Measurements from ENCODE around the gene ZNFX1.
"Not testable (repeated sequence)": the region's sequence is repeated elsewhere in the genome, so short reads cannot be mapped to it uniquely, and the experiment has no call there.

Gene ZNFX1

DNA sequence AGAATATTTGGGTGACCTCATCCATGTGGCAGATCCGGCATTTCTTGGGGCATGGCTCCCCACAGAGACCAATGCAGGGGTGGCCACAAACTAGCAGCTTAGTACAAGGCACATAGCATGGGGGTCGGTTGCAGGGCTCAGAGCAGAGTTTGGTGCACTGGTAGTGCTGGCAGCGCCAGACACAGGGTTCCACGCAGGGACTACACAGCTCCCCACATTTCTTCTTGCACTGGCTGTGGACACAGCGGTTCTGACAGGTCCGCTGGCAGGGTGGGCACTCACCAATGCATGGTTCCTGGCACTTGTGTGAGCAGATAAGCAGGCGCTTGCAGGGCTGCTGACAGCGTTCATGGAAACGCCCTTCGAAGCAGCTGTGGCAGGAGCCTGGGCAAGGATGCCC, 29.6 kb downstream of the ZNFX1 start:
- DNase-seq (ENCODE audit: low spot score), result no peak

- no peak for DNase-seq (ENCODE audit: low spot score)
Observed at GRCh38 chr20:49247792-49248191, 30.1 kb downstream of the ZNFX1 start.

DNA sequence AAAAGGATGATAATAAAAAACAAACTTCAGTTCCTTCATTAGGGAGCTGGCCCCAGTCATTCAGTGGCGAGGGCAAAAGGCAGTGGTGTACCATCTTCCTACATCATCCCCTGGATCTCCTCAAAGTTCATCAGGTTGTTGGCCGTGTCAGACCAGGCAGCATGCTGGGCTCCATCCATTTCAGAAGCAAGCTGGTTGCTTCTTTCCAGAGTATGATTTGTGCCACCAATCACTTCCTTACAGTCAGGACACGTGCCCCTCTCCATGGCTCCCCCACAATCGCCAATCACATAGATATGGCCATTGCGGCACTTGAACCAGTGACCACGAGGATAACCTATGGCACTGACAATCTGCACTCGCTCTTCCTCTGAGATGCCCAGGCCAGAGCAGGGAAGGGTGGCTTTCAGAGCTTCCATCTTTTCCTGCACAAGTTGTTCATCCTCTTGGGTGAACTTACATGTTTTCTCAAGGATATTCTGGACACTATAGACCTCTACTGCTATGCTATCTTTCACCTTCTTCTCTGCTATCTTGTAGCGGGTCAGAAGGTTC, 30.6 kb downstream of the ZNFX1 start:
- DNase-seq (ENCODE audit: low spot score), result no peak

DNA sequence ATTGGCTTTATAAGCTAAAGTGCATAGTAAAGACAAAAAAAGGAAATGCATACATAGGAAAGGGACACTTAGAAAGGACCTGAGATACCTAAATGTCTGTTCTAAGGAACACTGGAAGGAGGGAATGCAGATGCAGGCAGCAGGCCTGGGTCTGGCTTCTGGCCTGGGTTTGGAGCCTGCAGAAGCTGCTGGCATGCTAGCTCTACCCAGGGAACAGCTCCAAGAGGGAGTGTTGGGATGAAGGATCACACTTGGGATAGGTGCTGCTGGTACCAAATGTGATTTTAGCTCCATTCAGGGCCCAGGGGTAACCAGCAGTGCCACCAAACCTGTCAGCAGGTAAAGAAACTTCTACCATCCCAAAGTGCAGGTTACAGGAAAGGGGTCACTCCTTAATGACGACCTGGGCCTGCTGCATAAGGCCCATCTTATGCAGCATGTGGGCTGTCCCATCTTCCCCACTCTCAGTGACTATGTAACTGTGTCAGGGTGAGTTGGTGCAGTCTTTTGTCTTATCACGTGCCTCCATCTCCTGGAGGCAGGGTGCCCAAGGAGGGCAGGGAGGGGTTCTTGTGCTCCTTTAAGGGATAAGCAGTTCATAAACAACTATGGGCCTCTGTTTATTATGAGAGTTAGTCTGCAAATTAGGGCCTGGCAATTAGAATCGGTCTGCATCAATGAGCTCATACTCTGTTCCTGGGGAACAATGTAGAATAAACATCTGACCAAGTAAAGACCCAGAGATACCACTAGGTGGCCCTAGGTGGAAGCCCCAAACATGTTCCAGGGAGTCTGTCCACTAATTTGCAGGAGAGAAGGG, 31.7 kb downstream of the ZNFX1 start:
- DNase-seq (ENCODE audit: low spot score), result peak; percentile 78

DNA sequence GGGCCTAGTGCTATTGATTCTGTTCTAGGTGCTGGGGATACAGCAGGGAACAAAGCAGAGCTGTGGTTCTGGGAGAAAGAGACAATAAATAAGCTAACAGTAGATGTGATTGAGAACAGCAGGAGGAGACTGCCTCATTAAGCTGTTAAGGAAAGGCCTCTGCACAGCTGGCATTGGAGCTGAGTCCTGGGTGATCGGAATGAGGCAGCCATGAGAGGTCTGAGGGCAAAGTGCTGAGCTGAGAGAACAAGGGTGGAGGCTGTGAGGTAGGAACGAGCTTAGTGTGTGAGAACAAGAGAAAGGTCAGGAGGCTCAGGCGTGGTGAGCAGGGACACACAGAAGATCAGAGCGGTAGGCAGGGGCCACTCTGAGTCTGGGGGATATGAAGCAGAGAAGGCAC, 40.3 kb downstream of the ZNFX1 start:
- DNase-seq (ENCODE audit: low spot score), result no peak

DNA sequence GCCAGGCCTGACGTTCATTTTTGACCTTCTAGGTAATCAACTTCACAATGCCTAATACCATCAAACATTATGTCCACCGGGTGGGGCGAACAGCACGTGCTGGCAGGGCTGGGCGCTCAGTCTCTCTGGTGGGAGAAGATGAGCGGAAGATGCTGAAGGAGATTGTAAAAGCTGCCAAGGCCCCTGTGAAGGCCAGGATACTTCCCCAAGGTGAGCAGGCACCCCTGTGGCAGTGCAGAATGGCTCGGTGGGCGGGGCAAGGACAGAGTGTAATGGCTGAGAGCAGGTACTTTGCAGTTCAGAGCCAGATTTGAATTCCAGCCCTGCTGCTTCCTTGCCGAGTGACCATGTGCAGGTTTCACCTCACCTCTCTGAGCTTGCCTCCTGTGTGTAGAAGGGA, 41.6 kb downstream of the ZNFX1 start:
- DNase-seq (ENCODE audit: low spot score), result no peak

DNA sequence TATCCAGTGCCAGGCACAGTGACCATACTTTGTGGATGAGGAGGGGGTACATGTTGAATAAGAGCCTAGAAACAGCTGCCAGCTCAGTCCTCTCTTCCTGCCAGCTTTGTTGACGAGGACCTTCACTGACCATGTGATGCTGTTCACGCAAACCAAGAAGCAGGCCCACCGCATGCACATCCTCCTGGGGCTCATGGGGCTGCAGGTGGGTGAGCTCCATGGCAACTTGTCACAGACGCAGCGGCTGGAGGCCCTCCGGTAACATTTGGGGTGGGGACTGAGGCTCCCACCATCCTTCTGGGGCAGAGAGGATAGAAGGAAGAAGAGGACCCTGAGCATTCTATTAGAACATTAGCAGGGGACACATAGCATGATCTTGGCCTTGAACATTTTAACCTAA, 43.0 kb downstream of the ZNFX1 start:
- DNase-seq (ENCODE audit: low spot score), result no peak

- no peak for DNase-seq (ENCODE audit: low spot score)
Observed at GRCh38 chr20:49233226-49233625, 44.6 kb downstream of the ZNFX1 start.

GRCh38 chr20:49231471-49231870, 46.4 kb downstream of the ZNFX1 start:
- no peak for DNase-seq (ENCODE audit: low spot score)

- peak; percentile 54 for DNase-seq (ENCODE audit: low spot score)
Observed at GRCh38 chr20:49230561-49231133, 47.2 kb downstream of the ZNFX1 start.

GRCh38 chr20:49230021-49230420, 47.8 kb downstream of the ZNFX1 start:
- DNase-seq (ENCODE audit: low spot score), result no peak

GRCh38 chr20:49229381-49229780, 48.5 kb downstream of the ZNFX1 start:
- DNase-seq (ENCODE audit: low spot score), result no peak

DNA sequence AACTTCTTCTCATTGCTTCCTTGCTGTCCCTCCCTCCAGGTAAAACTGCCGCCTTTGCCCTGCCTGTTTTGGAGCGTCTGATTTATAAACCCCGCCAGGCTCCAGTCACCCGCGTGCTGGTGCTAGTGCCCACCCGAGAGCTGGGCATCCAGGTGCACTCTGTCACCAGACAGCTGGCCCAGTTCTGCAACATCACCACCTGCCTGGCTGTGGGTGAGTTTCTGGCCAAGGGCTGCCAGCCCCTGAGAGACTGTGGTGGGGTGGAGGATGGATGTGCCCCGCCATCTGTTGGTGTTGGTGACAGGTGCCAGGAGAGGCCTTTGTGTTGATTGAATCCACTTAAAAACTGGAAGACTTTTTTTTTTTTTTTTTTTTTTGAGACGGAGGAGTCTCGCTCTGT, 49.2 kb downstream of the ZNFX1 start:
- DNase-seq (ENCODE audit: low spot score), result no peak

GRCh38 chr20:49225896-49226295, 52.0 kb downstream of the ZNFX1 start:
- no peak for DNase-seq (ENCODE audit: low spot score)

GRCh38 chr20:49219924-49220831, 57.7 kb downstream of the ZNFX1 start:
- no peak for DNase-seq (ENCODE audit: low spot score)

GRCh38 chr20:49219091-49219923, 58.5 kb downstream of the ZNFX1 start, which contains the start of gene DDX27:
TSS of gene DDX27 (plus strand) at chr20:49219416. CDS start at chr20:49219449, 33 bp downstream.
- DNase-seq (ENCODE audit: low spot score), result peak; percentile 98

GRCh38 chr20:49218739-49219090, 59.1 kb downstream of the ZNFX1 start:
- not testable (repeated sequence) for DNase-seq (ENCODE audit: low spot score)

DNA sequence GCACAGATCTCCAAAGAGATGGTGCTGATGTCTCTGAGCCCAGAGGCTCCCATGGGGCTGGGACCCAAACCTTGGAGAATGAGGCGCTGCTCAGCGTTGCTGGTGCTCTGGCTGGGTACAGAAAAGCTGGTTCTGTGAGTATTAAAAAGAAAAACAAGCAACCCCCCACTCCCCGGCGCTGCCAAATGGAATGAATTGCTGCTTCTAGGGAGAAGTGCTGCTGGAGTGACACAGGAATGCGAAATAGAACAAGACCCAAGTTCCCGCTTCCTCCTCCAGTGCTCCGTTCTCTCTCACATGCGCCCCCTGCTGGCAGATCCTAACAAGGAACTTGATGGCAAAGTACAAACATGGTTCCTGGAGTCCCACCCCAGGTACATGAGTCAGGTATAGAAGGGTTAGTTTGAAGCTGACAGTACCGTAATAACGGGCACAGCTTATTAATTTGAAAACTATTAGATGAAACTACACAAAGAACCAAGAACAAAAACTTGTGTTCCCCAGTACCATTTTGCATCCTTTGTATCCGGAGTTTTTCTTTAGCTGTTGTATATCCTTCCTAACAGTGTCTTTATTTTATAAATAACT, 60.8 kb downstream of the ZNFX1 start:
- DNase-seq (ENCODE audit: low spot score), result peak; percentile 79

GRCh38 chr20:49215232-49215631, 62.6 kb downstream of the ZNFX1 start:
- no peak for DNase-seq (ENCODE audit: low spot score)

- DNase-seq (ENCODE audit: low spot score), result no peak
Observed at GRCh38 chr20:49214571-49214970, 63.3 kb downstream of the ZNFX1 start.

DNA sequence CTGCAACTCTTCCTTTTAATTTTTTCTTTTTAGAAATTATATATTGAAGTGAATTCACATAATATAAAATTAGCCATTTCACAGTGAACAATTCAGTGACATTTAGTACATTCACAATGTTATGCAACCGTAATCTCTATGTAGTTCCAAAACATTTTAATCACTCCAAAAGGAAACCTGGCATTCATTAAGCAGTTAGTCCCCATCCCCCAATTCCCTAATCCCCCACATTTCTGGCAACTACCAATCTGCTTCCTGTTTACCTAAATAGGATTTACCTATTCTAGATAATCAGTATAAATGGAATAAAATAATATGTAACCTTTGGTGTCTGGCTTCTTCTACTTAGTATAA, 67.1 kb downstream of the ZNFX1 start:
- no peak for DNase-seq (ENCODE audit: low spot score)

Measured in AG20443 (cell line).